Measurements from ENCODE around the gene NLRP1.

Gene NLRP1

GRCh38 chr17:5511401-5512225 lies 72.7 kb downstream of the NLRP1 start:
- Histone ChIP-seq H3K4me1 (ENCODE audit: insufficient read depth, low read length) (peaks cover 26% of the 10 kb centered on the region), H3K36me3 (ENCODE audit: insufficient read depth, low read length) (no peaks in the 10 kb centered on the region), H3K4me3 (ENCODE audit: low read length) (no peak overlapping the region), H3K9me3 (ENCODE audit: low read length) (no peaks in the 10 kb centered on the region), H3K27me3 (ENCODE audit: insufficient read depth, low read length) (no peaks in the 10 kb centered on the region), H2AFZ (ENCODE audit: low read depth, low read length) (no peak overlapping the region)

DNA sequence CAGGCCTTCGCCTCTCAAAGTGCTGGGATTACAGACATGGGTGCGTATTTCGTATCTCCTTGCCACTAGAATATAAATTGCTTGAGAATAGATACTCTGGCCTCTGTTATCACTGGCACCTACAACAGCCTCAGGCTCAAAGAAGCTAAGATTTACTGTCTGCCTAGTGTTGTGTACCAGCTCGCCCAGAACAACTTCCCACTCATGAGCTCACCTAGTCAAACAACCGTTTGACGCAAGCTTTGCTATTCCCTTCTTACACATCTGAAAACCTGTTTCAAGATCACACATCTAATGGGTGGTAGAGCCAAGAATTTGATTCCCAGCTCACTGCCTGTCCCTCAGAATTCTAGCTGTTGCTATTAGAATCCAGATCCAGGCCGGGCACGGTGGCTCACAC lies 73.5 kb downstream of the NLRP1 start:
- Histone ChIP-seq H2AFZ (ENCODE audit: low read depth, low read length) (no peak overlapping the region), H3K4me3 (ENCODE audit: low read length) (no peak overlapping the region), H3K27me3 (ENCODE audit: insufficient read depth, low read length) (no peaks in the 10 kb centered on the region)

GRCh38 chr17:5509482-5509881 lies 74.8 kb downstream of the NLRP1 start:
- H3K4me1 ChIP-seq (ENCODE audit: insufficient read depth, low read length): peaks cover 19% of the 10 kb centered on the region
- H3K9me3 ChIP-seq (ENCODE audit: low read length): no peaks in the 10 kb centered on the region
- H2AFZ ChIP-seq (ENCODE audit: low read depth, low read length): peak overlapping the region; percentile 9
- no peak overlapping the region for H3K4me3 ChIP-seq (ENCODE audit: low read length)
- H3K36me3 ChIP-seq (ENCODE audit: insufficient read depth, low read length): no peaks in the 10 kb centered on the region
- no peaks in the 10 kb centered on the region for H3K27me3 ChIP-seq (ENCODE audit: insufficient read depth, low read length)

More for the DNA sequence above, 73.5 kb downstream of the NLRP1 start:
- H3K9me3 ChIP-seq (ENCODE audit: low read length): no peaks in the 10 kb centered on the region
- no peaks in the 10 kb centered on the region for H3K36me3 ChIP-seq (ENCODE audit: insufficient read depth, low read length)
- H3K4me1 ChIP-seq (ENCODE audit: insufficient read depth, low read length): peaks cover 19% of the 10 kb centered on the region

- Histone ChIP-seq H2AFZ (ENCODE audit: low read depth, low read length) (peak overlapping the region; percentile 29), H3K27me3 (ENCODE audit: insufficient read depth, low read length) (no peaks in the 10 kb centered on the region), H3K4me3 (ENCODE audit: low read length) (no peak overlapping the region)
These were observed 75.5 kb downstream of the NLRP1 start for GRCh38 chr17:5508810-5509209.

GRCh38 chr17:5506307-5506706 lies 78.0 kb downstream of the NLRP1 start:
- no peak overlapping the region for H2AFZ ChIP-seq (ENCODE audit: low read depth, low read length)
- no peak overlapping the region for H3K4me3 ChIP-seq (ENCODE audit: low read length)
- no peaks in the 10 kb centered on the region for H3K36me3 ChIP-seq (ENCODE audit: insufficient read depth, low read length)
- H3K9me3 ChIP-seq (ENCODE audit: low read length): no peaks in the 10 kb centered on the region
- H3K4me1 ChIP-seq (ENCODE audit: insufficient read depth, low read length): peaks cover 22% of the 10 kb centered on the region
- H3K27me3 ChIP-seq (ENCODE audit: insufficient read depth, low read length): no peaks in the 10 kb centered on the region

More at GRCh38 chr17:5508810-5509209, 75.5 kb downstream of the NLRP1 start:
- no peaks in the 10 kb centered on the region for H3K9me3 ChIP-seq (ENCODE audit: low read length)
- no peaks in the 10 kb centered on the region for H3K36me3 ChIP-seq (ENCODE audit: insufficient read depth, low read length)
- peaks cover 18% of the 10 kb centered on the region for H3K4me1 ChIP-seq (ENCODE audit: insufficient read depth, low read length)

GRCh38 chr17:5502552-5502951 lies 81.8 kb downstream of the NLRP1 start:
- peaks cover 14% of the 10 kb centered on the region for H3K4me1 ChIP-seq (ENCODE audit: insufficient read depth, low read length)
- H3K9me3 ChIP-seq (ENCODE audit: low read length): no peaks in the 10 kb centered on the region
- H3K4me3 ChIP-seq (ENCODE audit: low read length): no peak overlapping the region
- no peak overlapping the region for H2AFZ ChIP-seq (ENCODE audit: low read depth, low read length)
- no peaks in the 10 kb centered on the region for H3K27me3 ChIP-seq (ENCODE audit: insufficient read depth, low read length)
- H3K36me3 ChIP-seq (ENCODE audit: insufficient read depth, low read length): no peaks in the 10 kb centered on the region

DNA sequence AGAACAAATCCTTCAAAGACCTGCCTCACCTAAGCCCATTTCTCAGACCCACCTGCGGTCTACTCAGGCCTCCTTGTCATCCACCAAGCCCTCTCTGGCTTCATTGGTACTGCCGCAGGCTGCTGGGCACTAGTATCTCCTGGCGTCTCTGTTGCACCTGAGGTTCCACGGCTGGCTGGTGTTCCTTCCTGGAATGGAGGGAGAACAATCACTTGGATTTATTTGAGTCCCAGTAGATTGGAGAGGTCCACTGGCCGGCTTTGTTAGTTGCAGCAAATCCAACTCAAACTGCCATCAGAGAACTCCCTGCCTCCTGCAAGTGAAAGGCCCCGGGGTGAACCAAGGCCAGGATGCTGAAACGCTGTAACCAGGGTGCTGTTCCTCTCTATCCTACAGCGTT lies 82.6 kb downstream of the NLRP1 start:
- Histone ChIP-seq H3K36me3 (ENCODE audit: insufficient read depth, low read length) (no peaks in the 10 kb centered on the region), H3K4me3 (ENCODE audit: low read length) (peak overlapping the region; percentile 75), H2AFZ (ENCODE audit: low read depth, low read length) (no peak overlapping the region), H3K9me3 (ENCODE audit: low read length) (no peaks in the 10 kb centered on the region), H3K27me3 (ENCODE audit: insufficient read depth, low read length) (no peaks in the 10 kb centered on the region), H3K4me1 (ENCODE audit: insufficient read depth, low read length) (peaks cover 14% of the 10 kb centered on the region)

DNA sequence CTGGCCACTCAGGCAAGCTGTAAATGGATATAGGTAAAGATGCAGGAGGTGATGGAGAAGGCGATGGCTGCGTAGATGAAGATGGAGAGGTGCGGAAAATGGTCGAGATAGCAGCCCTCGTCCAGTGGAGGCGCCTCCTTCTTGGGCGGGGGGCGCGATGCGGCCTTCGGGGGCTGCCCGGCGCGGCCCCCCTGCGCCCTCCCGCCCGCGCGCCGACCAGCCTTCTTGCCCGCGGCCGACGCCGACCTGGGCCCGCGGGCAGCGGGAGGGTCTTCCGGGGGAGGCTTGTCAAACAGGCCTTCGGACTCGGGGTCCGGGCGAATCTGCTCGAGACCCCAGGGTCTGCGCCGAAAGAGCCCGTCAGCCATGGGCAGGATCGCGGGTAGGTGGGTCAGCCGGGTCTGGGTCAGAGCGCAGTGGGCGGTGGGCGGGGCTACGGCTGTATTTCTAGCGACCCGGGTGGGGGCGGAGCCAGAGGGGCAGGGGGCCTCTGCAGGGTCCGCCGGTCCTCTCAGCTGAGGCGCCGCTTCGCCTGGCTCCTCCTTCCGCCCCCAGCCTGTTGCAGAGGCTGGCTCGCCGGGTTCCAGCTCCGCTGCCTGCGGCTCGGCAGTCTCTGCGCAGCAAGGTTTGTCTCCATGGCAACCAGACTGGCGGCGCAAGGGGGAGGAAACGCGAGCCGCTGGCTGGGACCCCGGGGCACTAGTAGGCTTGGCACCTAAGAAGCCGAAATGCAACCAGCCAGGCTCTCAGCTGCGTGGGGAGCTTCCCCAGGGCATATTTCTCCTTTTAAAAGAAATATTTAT lies 83.5 kb downstream of the NLRP1 start:
- no peaks in the 10 kb centered on the region for H3K36me3 ChIP-seq (ENCODE audit: insufficient read depth, low read length)
- H3K27me3 ChIP-seq (ENCODE audit: insufficient read depth, low read length): no peaks in the 10 kb centered on the region
- peak overlapping the region; percentile 75 for H3K4me3 ChIP-seq (ENCODE audit: low read length)
- H2AFZ ChIP-seq (ENCODE audit: low read depth, low read length): peak overlapping the region; percentile 62
- H3K9me3 ChIP-seq (ENCODE audit: low read length): no peaks in the 10 kb centered on the region
- peaks cover 14% of the 10 kb centered on the region for H3K4me1 ChIP-seq (ENCODE audit: insufficient read depth, low read length)

DNA sequence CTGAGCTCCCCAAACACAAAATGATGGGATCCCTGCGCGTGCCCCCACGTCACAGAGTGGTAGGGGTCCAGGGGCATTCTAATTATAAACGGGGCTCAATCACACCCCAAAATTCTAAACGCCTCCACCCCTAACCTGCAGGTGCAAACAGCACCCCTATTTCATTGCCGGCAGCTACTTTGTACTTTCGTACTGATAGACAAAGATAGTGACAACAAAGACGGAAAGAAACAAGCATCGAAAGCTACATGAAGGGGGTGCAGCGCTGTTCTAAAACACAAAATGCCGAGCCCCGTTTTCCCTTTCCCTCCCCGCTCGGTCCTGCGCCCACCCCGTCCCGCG lies 84.1 kb downstream of the NLRP1 start:
- Histone ChIP-seq H3K4me1 (ENCODE audit: insufficient read depth, low read length) (peaks cover 14% of the 10 kb centered on the region), H3K36me3 (ENCODE audit: insufficient read depth, low read length) (no peaks in the 10 kb centered on the region), H3K27me3 (ENCODE audit: insufficient read depth, low read length) (no peaks in the 10 kb centered on the region), H2AFZ (ENCODE audit: low read depth, low read length) (peak overlapping the region; percentile 62), H3K4me3 (ENCODE audit: low read length) (peak overlapping the region; percentile 75), H3K9me3 (ENCODE audit: low read length) (no peaks in the 10 kb centered on the region)

GRCh38 chr17:5499476-5500231 lies 84.7 kb downstream of the NLRP1 start:
- H3K9me3 ChIP-seq (ENCODE audit: low read length): no peaks in the 10 kb centered on the region
- no peaks in the 10 kb centered on the region for H3K27me3 ChIP-seq (ENCODE audit: insufficient read depth, low read length)
- H3K4me1 ChIP-seq (ENCODE audit: insufficient read depth, low read length): peaks cover 14% of the 10 kb centered on the region
- peak overlapping the region; percentile 75 for H3K4me3 ChIP-seq (ENCODE audit: low read length)
- H3K36me3 ChIP-seq (ENCODE audit: insufficient read depth, low read length): no peaks in the 10 kb centered on the region
- peak overlapping the region; percentile 62 for H2AFZ ChIP-seq (ENCODE audit: low read depth, low read length)

DNA sequence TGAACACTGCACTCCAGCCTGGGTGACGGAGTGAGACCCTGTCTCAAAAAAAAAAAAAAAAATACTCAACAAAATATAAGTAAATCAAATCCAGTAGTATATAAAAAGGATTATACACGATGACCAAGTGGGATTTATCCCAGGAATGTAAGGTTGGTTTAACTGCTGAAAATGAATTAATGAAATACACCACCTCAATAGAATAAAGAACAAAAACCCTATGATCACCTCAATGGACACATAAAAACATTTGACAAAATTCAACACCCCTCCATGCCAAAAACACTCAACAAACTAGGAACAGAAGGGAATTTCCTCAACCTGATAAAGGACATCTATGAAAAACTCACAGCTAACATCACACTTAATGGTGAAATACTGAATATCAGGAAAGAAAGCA lies 91.3 kb downstream of the NLRP1 start:
- no peak overlapping the region for H2AFZ ChIP-seq (ENCODE audit: low read depth, low read length)
- H3K4me1 ChIP-seq (ENCODE audit: insufficient read depth, low read length): no peaks in the 10 kb centered on the region
- H3K9me3 ChIP-seq (ENCODE audit: low read length): peaks cover 10% of the 10 kb centered on the region
- H3K27me3 ChIP-seq (ENCODE audit: insufficient read depth, low read length): no peaks in the 10 kb centered on the region
- H3K36me3 ChIP-seq (ENCODE audit: insufficient read depth, low read length): peaks cover 30% of the 10 kb centered on the region
- no peak overlapping the region for H3K4me3 ChIP-seq (ENCODE audit: low read length)

GRCh38 chr17:5488752-5489151 lies 95.6 kb downstream of the NLRP1 start:
- Histone ChIP-seq H3K36me3 (ENCODE audit: insufficient read depth, low read length) (peaks cover 45% of the 10 kb centered on the region), H3K4me3 (ENCODE audit: low read length) (no peak overlapping the region), H3K9me3 (ENCODE audit: low read length) (peaks cover 10% of the 10 kb centered on the region), H3K27me3 (ENCODE audit: insufficient read depth, low read length) (no peaks in the 10 kb centered on the region), H3K4me1 (ENCODE audit: insufficient read depth, low read length) (peaks cover 16% of the 10 kb centered on the region), H2AFZ (ENCODE audit: low read depth, low read length) (no peak overlapping the region)

Measured in neuron (in vitro differentiated cells).